GM19467 (cell line): ENCODE measurements around the gene EHMT2.
"Not testable (repeated sequence)": the region's sequence is repeated elsewhere in the genome, so short reads cannot be mapped to it uniquely, and the experiment has no call there.

Source experiments
- ATAC-seq: cut with Tn5 transposase; IDR thresholded peaks from one replicate; pipeline ENCODE4 v1.9.1; 2021; ENCODE audit warnings: mild to moderate bottlenecking, moderate library complexity; ENCODE audit not compliant: unreplicated experiment

EHMT2 gene

DNA sequence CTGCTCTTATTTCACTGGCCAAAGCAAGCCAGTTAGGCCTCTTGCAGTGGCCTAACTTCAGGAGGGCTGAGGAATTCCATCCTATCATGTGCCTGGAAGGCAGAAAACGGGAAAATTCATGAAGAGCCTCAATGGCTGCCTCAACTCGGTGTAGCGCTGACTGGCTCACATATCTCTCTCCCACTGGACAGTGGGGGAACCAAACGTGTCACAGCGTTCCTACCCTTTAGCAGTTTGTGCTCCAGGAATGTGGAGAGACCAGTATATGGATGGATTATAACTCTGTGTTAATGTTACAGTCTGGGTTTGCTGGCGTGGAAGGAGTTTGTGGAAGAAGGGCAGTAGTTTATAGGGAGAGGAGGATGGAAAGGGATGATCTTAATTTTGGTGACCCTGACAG, 18.3 kb upstream of the EHMT2 start:
- no peak for ATAC-seq

DNA sequence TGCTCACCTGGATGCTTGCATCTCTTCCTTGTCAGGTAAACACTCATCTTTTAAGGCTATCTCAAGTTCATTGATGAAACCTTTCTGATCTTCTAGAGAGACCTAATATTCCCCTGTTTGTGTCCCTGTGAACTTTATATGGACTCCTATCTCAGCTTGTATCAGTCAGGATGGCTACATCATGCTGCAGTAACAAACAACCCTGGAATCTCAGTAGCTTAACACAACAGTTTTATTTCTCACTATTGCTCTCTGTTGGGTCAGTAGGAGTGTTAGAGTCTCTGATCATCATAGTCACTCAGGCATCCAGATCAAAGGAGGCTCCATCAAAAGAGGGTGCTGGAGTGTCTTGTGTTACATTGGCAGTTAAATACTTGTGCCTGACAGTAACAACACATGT, 17.9 kb upstream of the EHMT2 start:
- no peak for ATAC-seq

GRCh38 chr6:31911826-31912585, 14.5 kb upstream of the EHMT2 start:
- ATAC-seq: no peak

DNA sequence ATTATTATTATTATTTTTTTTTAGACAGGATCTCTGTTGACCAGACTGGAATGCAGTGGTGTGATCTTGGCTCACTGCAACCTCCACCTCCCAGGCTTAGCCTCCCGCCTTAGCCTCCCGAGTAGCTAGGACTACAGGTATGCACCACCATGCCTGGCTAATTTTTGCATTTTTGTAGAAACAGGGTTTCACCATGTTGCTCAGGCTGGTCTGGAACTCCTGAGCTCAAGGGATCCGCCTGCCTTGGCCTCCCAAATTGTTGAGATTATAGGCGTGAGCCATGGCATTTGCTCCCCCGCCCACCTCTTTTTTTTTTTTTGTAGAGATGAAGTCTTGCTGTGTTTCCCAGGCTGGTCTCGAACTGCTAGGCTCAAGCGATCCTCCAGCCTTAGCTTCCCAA, 11.8 kb upstream of the EHMT2 start:
- not testable (repeated sequence) for ATAC-seq

DNA sequence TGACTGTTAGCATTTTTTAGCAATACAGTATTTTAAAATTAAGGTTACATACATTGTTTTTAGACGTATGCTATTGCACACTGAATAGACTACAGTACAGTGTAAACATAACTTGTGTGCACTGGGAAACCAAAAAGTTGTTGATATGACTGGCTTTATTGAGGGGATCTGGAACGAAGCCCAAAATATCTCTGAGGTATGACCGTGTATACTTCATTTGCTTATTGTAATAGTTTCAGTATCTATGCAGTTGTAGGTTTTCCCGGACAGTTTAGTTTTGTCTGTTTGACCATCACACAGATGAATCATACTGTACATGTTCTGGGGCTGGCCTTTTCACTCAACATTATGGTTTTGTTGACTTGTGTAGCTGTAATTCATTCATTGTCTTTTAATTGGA, 11.3 kb upstream of the EHMT2 start:
- ATAC-seq: no peak

GRCh38 chr6:31908255-31908654, 10.8 kb upstream of the EHMT2 start:
- not testable (repeated sequence) for ATAC-seq

DNA sequence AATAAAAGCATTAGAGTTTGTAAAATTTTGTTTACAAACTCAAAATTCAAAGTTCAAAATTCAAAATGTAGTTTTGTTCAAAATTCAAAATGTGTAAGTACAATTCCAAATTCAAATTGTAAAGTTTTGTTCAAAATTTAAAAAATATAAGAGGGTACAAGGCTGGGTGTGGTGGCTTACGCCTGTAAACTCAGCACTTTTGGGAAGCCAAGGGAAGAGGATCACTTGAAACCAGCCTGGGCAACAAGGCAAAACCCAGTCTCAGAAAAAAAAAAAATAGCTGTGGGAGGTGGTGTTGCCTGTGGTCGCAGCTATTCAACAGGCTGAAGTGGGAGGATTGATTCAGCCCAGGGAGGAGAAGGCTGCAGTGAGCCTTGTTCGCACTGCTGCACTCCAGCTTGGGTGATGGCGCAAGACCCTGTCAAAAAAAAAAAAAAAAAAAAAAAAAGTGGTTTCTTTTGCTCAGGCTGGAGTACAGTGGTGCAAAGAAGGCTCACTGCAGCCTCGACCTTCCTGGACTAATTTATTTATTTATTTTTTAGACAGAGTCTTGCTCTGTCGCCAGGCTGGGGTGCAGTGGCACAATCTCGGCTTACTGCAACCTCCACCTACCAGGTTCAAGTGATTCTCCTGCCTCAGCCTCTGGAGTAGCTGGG, 9.8 kb upstream of the EHMT2 start:
- ATAC-seq: no peak

GRCh38 chr6:31906727-31907126, 9.2 kb upstream of the EHMT2 start:
- ATAC-seq: not testable (repeated sequence)

GRCh38 chr6:31906122-31906521, 8.6 kb upstream of the EHMT2 start:
- ATAC-seq: no peak

GRCh38 chr6:31905041-31905440, 7.5 kb upstream of the EHMT2 start:
- no peak for ATAC-seq

GRCh38 chr6:31903957-31904356, 6.5 kb upstream of the EHMT2 start:
- ATAC-seq: no peak

DNA sequence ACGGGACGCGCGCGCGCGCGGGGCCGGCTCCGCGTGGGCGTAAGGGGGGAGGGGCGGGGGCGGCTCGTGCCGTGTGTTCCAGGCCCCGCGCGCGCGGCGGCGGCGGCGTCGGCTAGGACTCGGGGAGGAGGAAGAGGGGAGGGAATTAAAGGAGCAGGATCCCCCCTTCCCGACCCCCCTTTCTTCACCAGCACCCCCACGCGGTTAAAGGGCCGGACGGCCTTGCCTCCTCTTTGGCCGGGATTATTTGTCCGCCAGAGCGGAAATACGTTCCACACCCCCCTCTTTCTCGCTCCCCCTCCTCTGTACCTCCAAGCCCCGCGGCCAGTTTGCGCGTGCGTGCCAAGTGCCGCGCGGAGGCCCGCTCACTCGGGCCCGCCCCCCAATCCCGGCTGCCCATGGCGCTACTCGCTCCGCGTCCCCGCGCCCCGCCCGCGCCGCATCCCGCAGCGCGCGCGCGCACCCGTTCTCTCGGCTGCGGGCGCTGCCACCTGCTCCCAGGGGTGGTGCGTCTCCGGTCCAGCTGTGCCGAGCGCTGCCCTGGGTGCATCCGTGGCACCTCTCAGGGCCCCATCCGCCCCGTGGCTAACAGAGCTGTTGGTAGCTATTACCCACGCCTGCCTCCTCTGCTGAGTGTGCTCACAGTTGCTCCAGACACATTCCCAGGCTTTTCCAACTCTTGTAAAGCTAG, 4.6 kb upstream of the EHMT2 start, which contains the start of gene ZBTB12:
TSS of gene ZBTB12 (minus strand) at position 134 of the 691 bp plus-strand sequence. CDS start 781 bp downstream, outside the sequence.
- ATAC-seq: peak; percentile 38

GRCh38 chr6:31901415-31901952, 4.0 kb upstream of the EHMT2 start:
- no peak for ATAC-seq

DNA sequence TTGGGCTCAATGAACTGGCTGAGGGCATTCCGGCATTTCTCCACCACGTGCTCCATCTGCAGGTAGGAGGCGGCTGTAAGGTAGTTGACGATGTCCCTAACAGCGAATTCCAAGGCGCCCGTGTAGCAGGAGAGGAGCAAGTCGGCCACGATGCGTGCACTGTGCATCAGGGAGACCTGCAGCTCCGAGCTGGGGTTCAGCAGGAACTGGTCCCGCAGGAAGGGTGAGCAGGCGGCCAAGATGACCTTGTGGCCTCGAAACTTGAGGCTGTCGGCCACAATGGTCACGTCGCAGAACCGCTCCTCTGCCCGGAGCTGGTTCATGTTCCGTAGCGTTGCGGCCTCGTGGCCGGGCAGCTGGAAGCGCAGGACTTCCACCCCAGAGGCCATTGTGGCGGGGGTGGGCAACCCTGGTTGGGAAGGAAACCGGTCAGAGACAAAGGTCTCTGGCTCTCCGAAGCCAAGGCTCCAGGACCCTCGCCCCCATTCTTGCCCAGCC, 3.5 kb upstream of the EHMT2 start:
- no peak for ATAC-seq

- ATAC-seq: no peak
These were observed 2.6 kb upstream of the EHMT2 start for GRCh38 chr6:31899882-31900722.

GRCh38 chr6:31899215-31899614, 1.7 kb upstream of the EHMT2 start:
- no peak for ATAC-seq

DNA sequence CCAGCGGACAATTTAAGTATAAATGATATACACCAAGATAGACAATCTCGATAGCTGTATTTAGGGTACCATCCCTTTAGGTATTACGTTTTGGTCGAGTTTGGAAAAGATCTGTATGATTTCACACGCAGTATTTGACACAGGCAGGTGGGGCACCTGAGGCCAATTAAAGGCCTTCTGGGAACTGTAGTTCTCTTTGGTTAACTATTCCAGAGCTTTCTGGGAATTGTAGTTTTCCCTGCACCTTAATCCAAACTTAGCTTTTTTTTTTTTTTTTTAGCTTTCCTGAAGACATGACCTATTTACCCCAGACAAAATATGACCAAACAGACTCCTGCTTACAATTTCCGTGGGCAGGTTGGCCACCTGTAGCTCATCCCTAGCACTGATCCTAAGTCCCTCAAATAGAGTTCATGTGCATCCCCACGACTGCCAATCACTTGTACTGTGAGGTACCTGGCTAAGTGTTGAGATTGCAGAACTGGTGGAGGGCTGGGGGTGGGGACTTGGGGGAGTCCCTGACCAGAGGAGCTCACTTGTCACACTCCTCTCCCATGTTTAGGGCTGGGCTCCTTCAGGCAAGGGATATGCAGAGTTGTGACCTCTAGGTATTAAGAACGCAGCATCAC, 999 bp upstream of the EHMT2 start:
- ATAC-seq: no peak

DNA sequence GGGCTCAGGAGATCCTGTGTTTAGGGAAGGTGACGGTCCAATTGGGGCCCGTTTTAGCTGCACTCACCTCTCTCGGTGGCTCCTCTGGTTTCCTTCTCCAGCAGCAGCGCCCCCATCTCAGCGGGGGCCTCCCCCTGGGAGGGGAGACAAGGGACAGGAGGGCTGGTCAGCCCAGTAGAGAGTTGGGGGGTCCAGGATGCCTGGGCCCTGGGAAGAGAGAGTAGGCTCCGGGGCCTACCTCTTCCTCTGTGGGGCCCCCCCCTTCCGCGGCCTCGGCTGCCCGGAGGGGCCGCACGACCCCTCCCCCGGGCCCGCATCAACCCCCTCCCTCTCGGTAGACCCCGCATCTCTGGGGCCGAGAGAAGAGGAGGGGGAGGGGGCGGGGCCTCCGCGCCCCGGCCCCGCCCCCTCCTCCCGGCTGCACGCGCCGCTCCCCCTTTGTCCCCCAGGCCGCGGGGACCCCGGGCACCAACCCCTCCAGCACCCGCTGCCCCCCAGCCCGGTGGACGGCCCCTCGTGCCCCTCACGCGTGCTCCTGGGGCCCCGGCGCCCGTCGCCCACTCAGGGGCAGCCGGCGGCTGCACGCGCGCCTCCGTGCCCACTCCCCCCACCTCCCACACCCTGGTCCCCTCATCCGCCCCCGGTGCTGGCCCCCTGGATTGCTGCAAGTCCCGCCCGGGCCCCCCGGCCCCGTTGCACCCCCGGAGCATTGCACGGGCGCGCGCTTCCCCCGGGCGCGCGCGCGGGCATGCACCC, 464 bp downstream of the EHMT2 start:
- no peak for ATAC-seq

DNA sequence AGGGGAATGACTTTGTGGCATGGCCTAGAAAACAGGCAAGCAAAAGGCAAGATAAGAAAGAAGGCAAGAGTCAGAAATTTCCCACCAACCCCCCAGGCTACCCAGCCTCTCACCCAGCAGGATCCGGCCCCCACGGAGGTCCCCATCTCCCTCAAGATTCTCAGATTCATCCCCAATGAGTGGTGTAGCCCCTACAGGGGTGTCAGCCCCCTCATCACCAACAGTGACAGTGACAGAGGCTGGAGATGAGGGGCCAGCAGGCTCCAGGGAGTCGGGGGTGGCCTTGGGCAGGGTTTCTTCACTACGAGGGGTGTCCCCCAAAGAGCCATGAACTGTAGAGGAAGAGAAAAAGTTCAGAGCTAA, 1.0 kb downstream of the EHMT2 start:
- ATAC-seq: no peak
